H1 (cell line): ENCODE results near the gene SF3B6.

Experiments used
- CTCF ChIP-seq, 3 experiments: IDR thresholded peaks; 1 replicate in 2 of 3; 2 replicates in 1 of 3; pipeline versions ENCODE4 v1.5.1 to v1.6.1; 2011; ENCODE audit warnings: low read length in 3 of 3, mild to moderate bottlenecking in 3 of 3, inconsistent platforms in 2 of 3, low read depth in 1 of 3, moderate library complexity in 1 of 3; ENCODE audit not compliant: insufficient read depth in 1 of 3; ENCODE audit errors: control extremely low read depth in 1 of 3
- EP300 ChIP-seq, 2 experiments: IDR thresholded peaks; 1 replicate in 1 of 2; 2 replicates in 1 of 2; pipeline ENCODE4 v1.6.1; 2011 to 2012; ENCODE audit warnings: low read depth in 2 of 2, low read length in 2 of 2, mild to moderate bottlenecking in 2 of 2, borderline replicate concordance in 1 of 2, inconsistent platforms in 1 of 2, moderate library complexity in 1 of 2
- MAX ChIP-seq: IDR thresholded peaks from 2 replicates; pipeline ENCODE4 v1.6.1; 2012; ENCODE audit warnings: inconsistent platforms
- POLR2AphosphoS5 ChIP-seq: IDR thresholded peaks from 2 replicates; pipeline ENCODE4 v1.6.1; 2011; ENCODE audit warnings: low read depth, low read length
- RFX5 ChIP-seq: IDR thresholded peaks from 2 replicates; pipeline ENCODE4 v1.6.1; 2011; ENCODE audit warnings: low read depth, low read length, improper control_type of control experiment, borderline replicate concordance
- SP1 ChIP-seq: IDR thresholded peaks from 2 replicates; pipeline ENCODE4 v1.6.1; 2011; ENCODE audit warnings: low read depth, low read length
- SP2 ChIP-seq: IDR thresholded peaks from 2 replicates; pipeline ENCODE4 v1.6.1; 2012; ENCODE audit warnings: mild to moderate bottlenecking, low read length, inconsistent platforms

GRCh38 chr2:24105816-24106215 lies 29.7 kb upstream of the SF3B6 start:
- TF ChIP-seq SP1 (no peak), POLR2AphosphoS5 (no peak), CTCF (IDR thresholded peaks at IDR 0.05; ENCODE audit: control extremely low read depth in 1 of 3, insufficient read depth in 1 of 3, low read depth in 1 of 3, low read length in 3 of 3) (no peak), RFX5 (no peak), EP300 (IDR thresholded peaks at IDR 0.05; ENCODE audit: borderline replicate concordance in 1 of 2, low read depth in 2 of 2, low read length in 2 of 2) (no peak), MAX (no peak), SP2 (no peak)
